Activated T-helper 1 cell treated with anti-CD3 and anti-CD28 coated beads, Interleukin-12 subunit alpha, Interleukin-12 subunit beta, Interleukin-2, Interleukin-4 antibody, amounts not matched to agents 30 ng/mL and 10 ng/mL and 1 ng/mL, durations not matched to agents 14 hours and 24 hours and 36 hours (primary cell): ENCODE results near the gene PCDHGA3. TPM values are rescaled to one million over a fixed set of nuclear protein-coding genes. Genes with fewer than 3 reads are reported as not detected.
"Not testable (repeated sequence)": the region's sequence is repeated elsewhere in the genome, so short reads cannot be mapped to it uniquely, and the experiment has no call there.

Experiments
- DNase-seq: peaks from one replicate; pipeline ENCODE4 v3.0.0; 2021; ENCODE audit warnings: low spot score
- H3K27ac Mint-ChIP-seq: one replicate; pipeline ENCODE4 v1.8.0; 2021; ENCODE audit warnings: mild to moderate bottlenecking, mixed read lengths
- H3K27me3 Mint-ChIP-seq: one replicate; pipeline ENCODE4 v1.8.0; 2022; ENCODE audit warnings: mild to moderate bottlenecking, moderate library complexity, mixed read lengths; ENCODE audit not compliant: insufficient read depth
- H3K36me3 Mint-ChIP-seq: one replicate; pipeline ENCODE4 v1.8.0; 2021; ENCODE audit warnings: low read depth, mixed read lengths
- H3K4me1 Mint-ChIP-seq: one replicate; pipeline ENCODE4 v1.8.0; 2021; ENCODE audit warnings: low read depth, mixed read lengths
- H3K4me3 Mint-ChIP-seq: one replicate; pipeline ENCODE4 v1.8.0; 2021; ENCODE audit warnings: mild to moderate bottlenecking, moderate library complexity, mixed read lengths
- H3K9me3 Mint-ChIP-seq: one replicate; pipeline ENCODE4 v1.8.0; 2021; ENCODE audit warnings: mixed read lengths
- intact Hi-C: fragments of 100-400 bp; cut with micrococcal nuclease; formaldehyde crosslinking; loops from one replicate; pipeline ENCODE4 v1.15.1; 2024
- total RNA-seq: library from RNA; stranded (reverse); gene quantifications from 2 replicates; pipeline ENCODE4 v1.2.3, GENCODE V29; 2022

The PCDHGA3 gene
- total RNA-seq, 1 donor from 2014 or later: 0.10 TPM

- no peaks in the 10 kb centered on the region for H3K4me1 Mint-ChIP-seq
- no peak within 1 kb of the TSS for H3K27ac Mint-ChIP-seq
- H3K4me3 Mint-ChIP-seq: no peak within 1 kb of the TSS
- DNase-seq: no peak
- intact Hi-C loops: loop anchor here (5.0 kb wide), 1 partner anchor 39 kb away; the partner anchor contains the start of gene PCDHGA10
- H3K27me3 Mint-ChIP-seq: peaks cover 14% of the 10 kb centered on the region
- no peaks in the 10 kb centered on the region for H3K36me3 Mint-ChIP-seq
- peaks cover 35% of the 10 kb centered on the region for H3K9me3 Mint-ChIP-seq
Observed at GRCh38 chr5:141373673-141374317, 30.2 kb downstream of the PCDHGA3 start, which contains the start of gene PCDHGA6. Gene PCDHGA6, plus strand, starts transcription at chr5:141373891. Its CDS starts 193 bp downstream, at chr5:141374084.

DNA sequence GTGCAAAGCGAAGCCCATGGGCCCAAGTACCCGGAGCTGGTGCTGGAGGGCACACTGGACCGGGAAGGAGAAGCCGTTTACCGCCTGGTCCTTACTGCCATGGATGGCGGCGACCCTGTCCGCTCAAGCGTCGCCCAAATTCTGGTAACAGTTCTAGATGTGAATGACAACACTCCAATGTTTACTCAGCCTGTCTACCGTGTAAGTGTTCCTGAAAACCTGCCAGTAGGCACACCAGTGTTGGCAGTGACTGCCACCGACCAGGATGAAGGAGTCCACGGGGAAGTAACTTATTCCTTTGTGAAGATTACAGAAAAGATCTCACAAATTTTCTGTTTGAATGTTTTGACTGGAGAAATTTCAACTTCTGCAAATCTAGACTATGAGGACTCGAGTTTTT, 31.0 kb downstream of the PCDHGA3 start:
- intact Hi-C loops: loop anchor here (5.0 kb wide), 1 partner anchor 38 kb away; the partner anchor contains the start of gene PCDHGA10
- no peak for DNase-seq
- Mint-ChIP-seq H3K27me3 (peaks cover 14% of the 10 kb centered on the region), H3K27ac (no peak overlapping the region), H3K4me1 (no peaks in the 10 kb centered on the region), H3K36me3 (no peaks in the 10 kb centered on the region), H3K4me3 (no peak overlapping the region), H3K9me3 (peaks cover 35% of the 10 kb centered on the region)

DNA sequence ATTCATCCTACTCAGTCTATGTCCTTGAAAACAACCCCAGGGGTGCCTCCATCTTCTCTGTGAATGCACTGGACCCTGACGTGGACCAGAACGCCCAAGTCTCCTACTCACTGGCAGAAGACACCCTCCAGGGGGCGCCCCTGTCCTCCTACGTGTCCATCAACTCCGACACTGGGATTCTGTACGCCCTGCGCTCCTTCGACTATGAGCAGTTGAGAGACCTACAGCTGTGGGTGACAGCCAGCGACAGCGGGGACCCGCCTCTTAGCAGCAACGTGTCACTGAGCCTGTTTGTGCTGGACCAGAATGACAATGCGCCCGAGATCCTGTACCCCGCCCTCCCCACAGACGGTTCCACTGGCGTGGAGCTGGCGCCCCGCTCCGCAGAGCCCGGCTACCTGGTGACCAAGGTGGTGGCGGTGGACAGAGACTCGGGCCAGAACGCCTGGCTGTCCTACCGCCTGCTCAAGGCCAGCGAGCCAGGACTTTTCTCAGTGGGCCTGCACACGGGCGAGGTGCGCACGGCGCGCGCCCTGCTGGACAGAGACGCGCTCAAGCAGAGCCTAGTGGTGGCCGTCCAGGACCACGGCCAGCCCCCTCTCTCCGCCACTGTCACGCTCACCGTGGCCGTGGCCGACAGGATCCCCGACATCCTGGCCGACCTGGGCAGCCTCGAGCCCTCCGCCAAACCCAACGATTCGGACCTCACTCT, 32.0 kb downstream of the PCDHGA3 start:
- intact Hi-C loops, H3K27me3 Mint-ChIP-seq, H3K4me3 Mint-ChIP-seq, H3K36me3 Mint-ChIP-seq, DNase-seq, H3K4me1 Mint-ChIP-seq, H3K27ac Mint-ChIP-seq: not testable (repeated sequence)
- H3K9me3 Mint-ChIP-seq: peaks cover 29% of the 10 kb centered on the region

GRCh38 chr5:141382469-141383294, 39.1 kb downstream of the PCDHGA3 start, which contains the start of gene PCDHGA7:
Gene PCDHGA7, plus strand, starts transcription at chr5:141382742. Its CDS starts 158 bp downstream, at chr5:141382900.
- intact Hi-C loops: loop anchor here (5.0 kb wide), 1 partner anchor 45 kb away; the partner anchor contains the start of gene PCDHGA2
- Mint-ChIP-seq H3K27me3 (peaks cover 3% of the 10 kb centered on the region), H3K4me3 (peak within 1 kb of the TSS; percentile 81)

GRCh38 chr5:141383345-141383744, 39.7 kb downstream of the PCDHGA3 start:
- H3K9me3 Mint-ChIP-seq: peaks cover 17% of the 10 kb centered on the region
- intact Hi-C loops: loop anchor here (5.0 kb wide), 1 partner anchor 46 kb away; the partner anchor contains the start of gene PCDHGA2
- peaks cover 3% of the 10 kb centered on the region for H3K27me3 Mint-ChIP-seq
- H3K4me1 Mint-ChIP-seq: no peaks in the 10 kb centered on the region
- H3K4me3 Mint-ChIP-seq: peak overlapping the region; percentile 81
- no peak overlapping the region for H3K27ac Mint-ChIP-seq
- no peaks in the 10 kb centered on the region for H3K36me3 Mint-ChIP-seq
- DNase-seq: no peak

More at GRCh38 chr5:141382469-141383294, 39.1 kb downstream of the PCDHGA3 start, which contains the start of gene PCDHGA7:
- H3K27ac Mint-ChIP-seq: no peak within 1 kb of the TSS
- H3K4me1 Mint-ChIP-seq: no peaks in the 10 kb centered on the region
- no peaks in the 10 kb centered on the region for H3K36me3 Mint-ChIP-seq
- DNase-seq: no peak
- peaks cover 16% of the 10 kb centered on the region for H3K9me3 Mint-ChIP-seq

DNA sequence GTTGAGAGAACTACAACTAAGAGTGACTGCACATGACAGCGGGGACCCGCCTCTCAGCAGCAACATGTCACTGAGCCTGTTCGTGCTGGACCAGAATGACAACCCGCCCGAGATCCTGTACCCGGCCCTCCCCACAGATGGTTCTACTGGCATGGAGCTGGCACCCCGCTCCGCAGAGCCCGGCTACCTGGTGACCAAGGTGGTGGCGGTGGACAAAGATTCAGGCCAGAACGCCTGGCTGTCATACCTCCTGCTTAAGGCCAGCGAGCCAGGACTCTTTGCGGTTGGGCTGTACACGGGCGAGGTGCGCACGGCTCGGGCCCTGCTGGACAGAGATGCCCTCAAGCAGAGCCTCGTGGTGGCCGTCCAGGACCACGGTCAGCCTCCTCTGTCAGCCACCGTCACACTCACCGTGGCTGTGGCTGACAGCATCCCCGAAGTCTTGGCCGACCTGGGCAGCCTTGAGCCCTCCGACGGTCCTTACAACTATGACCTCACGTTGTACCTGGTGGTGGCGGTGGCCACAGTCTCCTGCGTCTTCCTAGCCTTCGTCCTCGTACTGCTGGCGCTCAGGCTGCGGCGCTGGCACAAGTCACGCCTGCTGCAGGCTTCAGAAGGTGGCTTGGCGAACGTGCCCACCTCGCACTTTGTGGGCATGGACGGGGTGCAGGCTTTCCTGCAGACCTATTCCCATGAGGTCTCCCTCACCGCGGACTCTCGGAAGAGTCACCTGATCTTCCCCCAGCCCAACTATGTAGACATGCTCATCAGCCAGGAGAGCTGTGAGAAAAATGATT, 41.0 kb downstream of the PCDHGA3 start:
- DNase-seq: no peak
- Mint-ChIP-seq H3K27ac (no peak overlapping the region), H3K36me3 (peaks cover 1% of the 10 kb centered on the region), H3K4me3 (no peak overlapping the region), H3K27me3 (peaks cover 3% of the 10 kb centered on the region), H3K4me1 (no peaks in the 10 kb centered on the region), H3K9me3 (peaks cover 25% of the 10 kb centered on the region)
- intact Hi-C loops: loop anchor here (5.0 kb wide), 2 partner anchors 38 to 47 kb away; partner anchors contain the start of genes PCDHGA11 and PCDHGA2

DNA sequence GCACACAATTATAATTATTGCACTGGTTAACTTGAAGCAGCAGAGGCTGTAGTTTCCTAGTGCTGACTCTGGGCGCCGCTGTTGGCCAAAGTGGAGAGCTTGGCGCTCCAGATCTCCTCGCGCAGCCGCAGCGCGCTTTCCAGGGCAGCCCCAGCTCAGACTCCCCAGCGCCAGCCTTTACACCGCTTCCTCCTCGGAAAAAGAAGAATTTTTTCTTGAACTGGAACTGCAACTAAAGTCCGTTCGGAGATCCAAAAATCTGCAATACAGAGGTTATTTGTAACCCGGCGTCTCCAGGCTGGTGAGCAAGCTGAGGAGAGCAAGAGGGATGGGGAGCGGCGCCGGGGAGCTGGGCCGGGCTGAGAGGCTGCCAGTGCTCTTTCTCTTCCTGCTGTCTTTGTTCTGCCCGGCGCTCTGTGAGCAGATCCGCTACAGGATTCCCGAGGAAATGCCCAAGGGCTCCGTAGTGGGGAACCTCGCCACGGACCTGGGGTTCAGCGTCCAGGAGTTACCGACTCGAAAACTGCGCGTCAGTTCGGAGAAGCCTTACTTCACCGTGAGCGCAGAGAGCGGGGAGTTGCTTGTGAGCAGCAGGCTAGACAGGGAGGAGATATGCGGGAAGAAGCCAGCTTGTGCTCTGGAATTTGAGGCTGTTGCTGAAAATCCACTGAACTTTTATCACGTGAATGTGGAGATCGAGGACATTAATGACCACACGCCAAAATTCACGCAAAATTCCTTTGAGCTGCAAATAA, 44.1 kb downstream of the PCDHGA3 start, which contains the start of gene PCDHGB4:
PCDHGB4 (plus strand) TSS at position 142 of the 755 bp plus-strand sequence; CDS start at position 329, 187 bp downstream.
- intact Hi-C loops: loop anchor here (5.0 kb wide), 1 partner anchor 35 kb away; the partner anchor contains the start of gene PCDHGA11
- H3K27ac Mint-ChIP-seq, DNase-seq, H3K36me3 Mint-ChIP-seq, H3K27me3 Mint-ChIP-seq, H3K4me1 Mint-ChIP-seq: not testable (repeated sequence)
- Mint-ChIP-seq H3K4me3 (peak within 1 kb of the TSS; percentile 39), H3K9me3 (peaks cover 37% of the 10 kb centered on the region)

DNA sequence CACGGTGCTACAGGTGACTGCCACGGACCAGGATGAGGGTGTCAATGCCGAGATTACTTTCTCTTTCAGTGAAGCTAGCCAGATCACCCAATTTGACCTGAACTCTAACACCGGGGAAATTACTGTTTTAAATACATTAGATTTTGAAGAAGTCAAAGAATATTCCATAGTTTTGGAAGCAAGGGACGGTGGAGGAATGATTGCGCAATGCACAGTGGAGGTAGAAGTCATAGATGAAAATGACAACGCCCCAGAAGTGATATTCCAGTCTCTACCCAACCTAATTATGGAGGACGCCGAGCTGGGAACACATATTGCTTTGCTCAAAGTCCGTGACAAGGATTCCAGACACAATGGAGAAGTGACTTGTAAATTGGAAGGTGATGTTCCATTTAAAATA, 45.0 kb downstream of the PCDHGA3 start:
- Mint-ChIP-seq H3K27me3 (peaks cover 3% of the 10 kb centered on the region), H3K27ac (no peak overlapping the region), H3K36me3 (peaks cover 1% of the 10 kb centered on the region), H3K4me3 (no peak overlapping the region), H3K9me3 (peaks cover 38% of the 10 kb centered on the region), H3K4me1 (no peaks in the 10 kb centered on the region)
- intact Hi-C loops: loop anchor here (5.0 kb wide), 1 partner anchor 34 kb away; the partner anchor contains the start of gene PCDHGA11
- DNase-seq: no peak

- H3K27ac Mint-ChIP-seq: no peak overlapping the region
- intact Hi-C loops: loop anchor here (5.0 kb wide), 1 partner anchor 33 kb away; the partner anchor contains the start of gene PCDHGA11
- peaks cover 45% of the 10 kb centered on the region for H3K9me3 Mint-ChIP-seq
- H3K4me1 Mint-ChIP-seq: no peaks in the 10 kb centered on the region
- H3K27me3 Mint-ChIP-seq: peaks cover 3% of the 10 kb centered on the region
- H3K4me3 Mint-ChIP-seq: no peak overlapping the region
- DNase-seq: no peak
- H3K36me3 Mint-ChIP-seq: peaks cover 1% of the 10 kb centered on the region
Observed at GRCh38 chr5:141389153-141390042, 45.8 kb downstream of the PCDHGA3 start.

GRCh38 chr5:141392429-141393198, 49.0 kb downstream of the PCDHGA3 start, which contains the start of gene PCDHGA8:
Gene PCDHGA8, plus strand, starts transcription at chr5:141392633. Its CDS starts 181 bp downstream, at chr5:141392814.
- Mint-ChIP-seq H3K27ac (no peak within 1 kb of the TSS), H3K9me3 (peaks cover 43% of the 10 kb centered on the region), H3K4me3 (no peak within 1 kb of the TSS), H3K36me3 (peaks cover 1% of the 10 kb centered on the region), H3K27me3 (peaks cover 8% of the 10 kb centered on the region), H3K4me1 (no peaks in the 10 kb centered on the region)
- intact Hi-C loops: no loop called here
- no peak for DNase-seq
